Activated effector memory CD4-positive, alpha-beta T cell treated with Interleukin-2 at 50 U/mL for 16 hours (primary cell): ENCODE data around the gene PVALEF.
A peak's percentile ranks its signal among the peaks of the same experiment; 100 is the strongest.
"Not testable (repeated sequence)": the region's sequence is repeated elsewhere in the genome, so short reads cannot be mapped to it uniquely, and the experiment has no call there.

ENCODE experiments used
- DNase-seq: peaks from one replicate; pipeline ENCODE4 v3.0.0-alpha.2; 2020

The PVALEF gene

GRCh38 chr17:81129289-81129688 is 36.0 kb upstream of the PVALEF start:
- DNase-seq, result no peak

DNA sequence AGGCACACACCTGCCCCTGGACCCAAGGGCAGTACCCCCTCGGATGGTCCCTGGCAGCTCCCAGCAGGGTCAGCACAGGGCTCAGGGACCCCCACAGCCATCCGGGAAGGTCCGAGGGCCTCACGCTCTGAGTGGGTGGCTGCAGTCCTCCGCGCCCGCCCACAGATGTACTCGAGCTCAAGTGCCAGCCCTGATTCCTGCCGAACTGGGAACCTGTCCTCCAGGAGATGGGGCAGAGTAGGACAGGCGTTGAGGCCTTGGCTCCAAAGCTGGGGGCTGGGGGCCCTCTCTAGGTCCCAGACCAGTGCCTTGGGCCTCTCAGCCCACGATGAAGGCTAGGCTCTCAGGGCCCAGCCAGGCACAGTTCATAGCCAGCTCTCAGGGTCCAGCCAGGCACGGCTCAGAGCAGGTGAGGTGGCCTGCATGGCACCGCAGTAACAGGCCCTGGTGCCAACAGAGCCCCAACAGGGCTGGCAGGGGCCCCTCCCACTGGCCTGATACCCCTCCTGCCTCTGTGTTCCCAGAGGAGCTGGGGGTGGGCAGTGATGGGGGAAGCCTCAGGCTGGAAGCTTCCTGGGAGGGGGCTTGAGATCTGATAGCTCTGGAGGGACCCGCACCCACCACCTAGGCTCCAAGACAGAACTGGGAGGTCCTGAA is 35.5 kb upstream of the PVALEF start:
- DNase-seq, result no peak

DNA sequence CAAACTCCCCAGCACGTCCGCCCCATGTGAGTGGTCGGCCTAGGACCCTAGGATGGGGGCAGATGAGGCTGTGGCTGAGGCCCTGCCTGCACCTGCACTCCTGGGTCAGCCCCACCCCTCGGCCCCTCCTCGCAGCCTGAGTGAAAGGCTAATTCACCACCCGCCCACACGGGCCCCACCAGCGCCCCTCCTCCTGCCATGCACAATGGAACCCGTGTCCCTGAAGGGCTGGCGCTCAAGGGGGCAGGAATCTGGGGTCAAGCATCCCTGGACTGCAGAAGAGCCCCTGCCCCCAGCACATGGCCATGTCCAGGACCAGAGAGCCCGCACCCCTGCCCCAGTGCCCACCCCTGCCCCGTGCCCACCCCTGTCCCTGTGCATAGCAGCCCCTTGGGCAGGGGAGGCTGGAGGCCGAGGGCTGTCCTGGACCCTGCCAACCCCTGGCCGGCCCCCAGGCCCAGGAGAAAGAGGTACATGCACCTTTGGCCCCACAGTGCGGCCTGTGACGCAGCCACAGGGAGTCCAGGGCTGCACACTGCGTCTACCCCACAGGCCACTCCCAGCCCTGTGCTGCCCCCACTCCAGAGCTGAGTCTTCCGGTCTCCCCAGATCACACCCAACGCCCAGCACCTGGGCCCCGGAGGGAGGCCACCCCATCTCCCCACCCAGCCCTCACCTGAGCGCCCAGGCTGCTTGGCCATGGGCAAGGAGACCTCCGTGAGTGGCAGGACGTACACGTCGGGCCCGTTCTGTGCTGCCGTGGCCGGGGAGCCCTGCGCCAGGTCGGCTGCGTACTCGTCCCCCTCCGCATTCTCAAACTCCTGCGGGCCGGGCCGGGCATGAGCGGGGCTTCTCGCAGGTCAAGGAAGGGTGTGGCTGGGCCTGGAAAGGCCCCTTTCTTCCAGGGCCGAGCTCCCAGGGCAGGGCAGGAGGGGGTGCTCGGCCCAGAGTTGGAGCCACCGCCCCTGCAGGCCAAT is 34.6 kb upstream of the PVALEF start:
- no peak for DNase-seq

DNA sequence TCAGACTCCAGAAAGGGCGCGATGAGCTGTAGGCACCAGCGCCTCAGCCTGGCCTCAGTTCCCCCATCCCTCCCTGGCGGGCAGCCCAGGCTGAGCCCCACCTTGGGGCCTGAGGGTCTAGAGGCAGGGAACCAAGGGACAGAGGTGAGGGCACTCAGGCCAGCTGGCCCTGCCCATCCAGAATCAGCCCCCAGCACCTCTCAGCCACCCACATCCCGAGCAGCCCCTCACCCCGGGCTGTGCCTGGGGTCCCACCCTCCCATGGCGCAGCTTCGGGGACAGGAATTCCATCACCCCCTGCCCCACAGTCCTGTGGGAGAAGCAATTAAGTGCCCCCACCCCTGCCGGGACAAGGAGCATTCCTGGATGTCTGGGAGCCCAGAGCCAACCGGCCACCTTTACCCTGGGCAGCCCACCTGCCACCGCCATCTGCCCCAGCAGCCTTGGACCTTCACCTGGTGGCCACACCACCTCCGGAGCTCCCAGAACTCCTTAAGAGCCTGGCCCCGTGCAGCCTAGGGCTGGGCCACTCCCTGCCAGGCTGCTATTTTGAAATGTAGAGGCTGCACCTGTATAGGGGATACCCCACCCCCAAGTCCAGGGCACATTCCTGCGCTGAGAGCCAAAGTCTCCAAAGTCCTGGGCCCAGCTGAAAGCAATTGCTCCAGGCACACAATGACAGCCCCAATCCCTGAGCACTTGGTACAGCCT is 33.7 kb upstream of the PVALEF start:
- no peak for DNase-seq

DNA sequence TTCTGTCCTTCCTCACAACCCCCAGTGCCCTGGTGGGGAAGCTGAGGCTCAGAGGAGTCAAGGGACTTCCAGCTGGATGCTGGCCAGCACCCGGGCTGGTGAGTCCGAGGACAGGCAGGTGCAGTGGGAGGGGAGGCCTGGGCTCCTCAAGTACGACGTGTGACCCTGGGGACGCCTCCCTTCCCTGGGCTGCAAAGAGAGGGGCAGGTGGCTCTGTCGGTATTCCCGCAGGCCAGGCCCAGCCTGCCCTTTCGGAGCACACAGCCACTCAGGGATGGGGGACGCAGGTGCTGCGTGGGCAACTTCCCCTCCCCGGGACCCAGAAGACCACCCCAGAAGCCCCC is 33.1 kb upstream of the PVALEF start:
- DNase-seq, result no peak

GRCh38 chr17:81132770-81133723 is 32.3 kb upstream of the PVALEF start:
- DNase-seq, result no peak

GRCh38 chr17:81134064-81134781 is 31.1 kb upstream of the PVALEF start:
- no peak for DNase-seq

DNA sequence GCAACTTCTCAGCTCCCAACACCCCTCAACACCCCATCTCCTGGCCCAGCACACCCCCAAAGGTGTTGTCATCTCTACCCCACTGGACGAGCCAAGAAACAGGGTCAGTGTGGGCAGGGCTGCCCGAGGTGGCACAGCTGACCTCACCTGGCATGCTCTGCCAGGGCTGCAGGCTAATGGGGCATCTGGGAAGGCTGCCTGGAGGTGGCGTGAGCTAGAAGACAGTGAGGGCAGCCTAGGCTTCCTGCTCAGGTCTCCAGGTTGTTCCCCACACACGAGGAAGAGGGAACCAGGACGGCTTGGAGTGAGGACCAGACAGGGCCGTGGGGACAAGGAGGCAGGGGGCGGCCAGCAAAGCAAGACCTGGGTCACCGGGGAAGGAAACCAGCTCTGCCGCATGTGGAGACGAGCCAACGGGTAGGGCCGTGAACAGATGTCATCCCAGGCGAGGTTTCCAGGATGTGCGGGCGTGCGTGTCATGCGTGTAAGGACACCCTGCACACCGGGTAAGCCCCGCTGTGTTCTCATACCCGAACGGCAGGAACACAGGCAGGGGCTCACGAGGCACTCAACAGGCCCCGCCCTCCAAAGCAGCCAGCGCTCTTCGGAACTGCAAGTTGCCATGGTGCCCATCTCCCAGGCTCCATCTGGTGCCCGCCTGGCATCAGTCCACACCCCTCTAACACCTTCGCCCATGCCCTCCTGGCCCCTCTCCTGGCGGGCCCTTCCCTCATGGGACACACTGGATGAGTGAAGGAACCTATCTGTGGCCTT is 29.6 kb upstream of the PVALEF start:
- DNase-seq, result no peak

DNA sequence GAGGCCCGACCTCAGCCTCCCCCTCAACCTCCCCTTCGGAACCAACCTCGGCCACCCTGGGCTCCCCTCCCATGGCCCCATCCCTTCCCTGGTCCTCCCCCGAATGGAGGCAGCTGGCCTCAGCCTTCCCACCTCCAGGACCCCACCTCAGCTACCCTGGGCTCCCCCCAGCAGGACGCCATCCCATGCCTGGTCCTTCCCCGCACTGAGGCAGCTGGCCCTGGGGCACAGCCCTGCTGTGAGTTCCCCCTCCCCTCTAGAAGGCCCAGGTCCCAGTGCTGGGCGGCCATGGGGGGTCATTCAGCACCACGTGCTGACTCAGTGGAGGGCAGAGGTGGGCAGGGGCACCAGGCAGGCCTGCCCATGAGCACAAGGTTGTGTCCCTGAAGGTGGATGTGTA is 28.9 kb upstream of the PVALEF start:
- DNase-seq, result no peak

GRCh38 chr17:81137248-81137647 is 28.1 kb upstream of the PVALEF start:
- no peak for DNase-seq

GRCh38 chr17:81138083-81138482 is 27.2 kb upstream of the PVALEF start:
- no peak for DNase-seq

GRCh38 chr17:81138500-81138899 is 26.8 kb upstream of the PVALEF start:
- DNase-seq, result no peak

- no peak for DNase-seq
Observed at GRCh38 chr17:81139428-81139827, 25.9 kb upstream of the PVALEF start.

DNA sequence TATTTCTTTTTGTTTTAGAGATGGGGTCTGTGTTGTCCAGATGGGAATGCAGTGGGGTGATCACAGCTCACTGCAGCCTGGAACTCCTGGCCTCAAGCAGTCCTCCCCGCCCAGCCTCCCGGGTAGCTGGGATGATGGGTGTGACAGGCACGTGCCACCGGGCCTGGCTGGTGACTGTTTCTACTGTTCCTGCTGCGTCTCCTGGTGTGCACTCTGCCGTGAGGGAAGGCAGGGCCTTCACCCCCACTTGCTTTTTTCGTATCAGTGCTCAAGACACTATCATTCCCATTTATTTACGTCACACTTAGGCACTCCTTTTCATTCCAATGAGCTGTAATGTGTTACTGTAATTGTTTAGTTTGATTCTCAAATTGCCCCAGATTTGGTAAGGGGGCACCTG is 25.3 kb upstream of the PVALEF start:
- no peak for DNase-seq

DNA sequence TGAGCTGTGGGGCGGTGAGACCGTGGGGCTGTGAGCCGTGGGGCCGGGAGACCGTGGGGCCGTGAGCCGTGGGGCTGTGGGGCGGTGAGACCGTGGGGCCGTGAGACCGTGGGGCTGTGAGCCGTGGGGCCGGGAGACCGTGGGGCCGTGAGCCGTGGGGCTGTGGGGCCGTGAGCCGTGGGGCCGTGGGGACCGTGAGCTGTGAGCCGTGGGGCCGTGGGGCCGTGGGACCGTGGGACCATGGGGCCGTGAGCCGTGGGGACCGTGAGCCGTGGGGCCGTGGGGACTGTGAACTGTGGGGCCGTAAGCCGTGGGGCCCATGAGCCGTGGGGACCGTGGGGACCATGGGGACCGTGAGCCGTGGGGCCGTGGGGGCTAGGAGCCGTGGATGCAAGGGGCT is 24.6 kb upstream of the PVALEF start:
- no peak for DNase-seq

DNA sequence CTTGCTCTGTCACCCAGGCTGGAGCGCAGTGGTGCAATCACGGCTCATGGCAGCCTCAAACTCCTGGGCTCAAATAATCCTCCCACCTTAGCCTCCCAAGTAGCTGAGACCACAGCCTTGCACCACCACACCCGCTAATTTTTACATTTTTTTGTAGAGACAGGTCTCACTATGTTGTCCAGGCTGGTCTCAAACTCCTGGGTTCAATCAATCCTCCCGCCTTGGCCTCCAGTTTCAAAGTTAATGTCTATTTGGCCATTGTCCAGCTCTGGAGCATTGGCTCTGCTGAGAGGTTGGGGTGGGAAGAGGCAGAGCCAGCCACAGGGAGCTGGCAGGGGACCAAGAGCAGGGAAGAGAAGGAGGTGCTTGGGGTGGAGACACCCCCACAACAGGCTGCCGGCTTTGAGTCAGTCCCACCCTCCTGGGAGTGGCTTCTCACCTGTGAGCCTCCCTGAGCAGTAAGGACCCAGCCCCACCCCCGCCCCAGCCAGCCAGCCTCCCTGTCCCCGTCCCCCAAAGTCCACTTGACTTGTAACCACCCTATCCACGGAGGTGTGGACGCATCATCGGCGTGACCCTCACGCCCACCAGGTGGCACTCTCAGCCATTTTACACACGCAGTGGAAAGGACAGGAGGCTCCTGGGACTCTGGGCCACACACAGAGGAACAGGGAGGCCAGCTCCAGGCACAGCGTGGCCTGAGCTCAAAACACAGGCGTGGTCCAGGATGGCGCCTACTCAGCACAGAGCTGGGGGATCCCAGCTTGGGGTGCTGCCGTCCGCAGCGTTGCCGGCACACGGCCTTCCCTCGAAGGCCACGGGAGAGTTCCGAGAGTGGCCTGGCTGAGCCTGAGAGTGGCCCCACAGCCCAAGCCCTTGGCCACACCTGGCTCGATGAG is 22.8 kb upstream of the PVALEF start:
- peak; percentile 40 for DNase-seq

DNA sequence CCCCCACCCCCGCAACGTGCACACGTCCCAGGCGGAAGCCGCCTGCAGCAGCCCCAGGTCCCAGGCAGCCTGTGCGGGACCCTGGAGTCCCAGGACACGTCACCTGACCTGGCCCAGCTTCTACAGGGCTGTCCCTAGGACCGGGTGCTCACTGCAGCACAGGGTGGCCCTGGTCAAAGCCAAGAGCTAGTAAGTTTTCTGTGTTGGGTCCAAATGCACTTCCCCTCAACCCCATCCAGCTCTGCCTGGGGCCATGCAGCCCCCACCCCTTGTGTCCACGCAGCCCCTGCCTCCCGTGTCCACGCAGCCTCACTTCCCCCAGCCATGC is 22.1 kb upstream of the PVALEF start:
- DNase-seq, result no peak

- no peak for DNase-seq
Observed at GRCh38 chr17:81143717-81144422, 21.4 kb upstream of the PVALEF start.

DNA sequence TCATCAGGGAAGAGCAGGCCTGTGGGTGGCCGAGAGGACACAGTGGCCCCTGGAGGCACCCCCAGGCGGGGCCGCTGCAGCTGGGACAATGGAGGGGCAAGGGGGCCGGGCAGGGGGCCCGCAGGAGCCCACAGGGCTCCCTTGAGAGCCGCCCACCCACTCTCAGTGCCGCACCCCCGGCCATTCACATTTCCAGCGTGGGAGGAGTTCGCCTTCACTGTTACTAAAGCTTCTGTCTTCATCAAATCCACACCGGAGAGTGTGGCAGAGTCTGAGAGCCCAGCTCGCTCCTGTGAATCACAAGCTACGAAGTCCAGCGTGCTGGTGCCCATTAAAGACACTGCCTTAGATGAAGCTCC is 20.9 kb upstream of the PVALEF start:
- DNase-seq, result no peak

GRCh38 chr17:81146208-81146607 is 19.1 kb upstream of the PVALEF start:
- DNase-seq, result not testable (repeated sequence)
